Endothelial cell of umbilical vein (primary cell): Measurements from ENCODE around the gene SPAG9. TPM values are rescaled to one million over a fixed set of nuclear protein-coding genes. Genes with fewer than 3 reads are reported as not detected.

Experiments
- BruUV-seq: library from RNA; stranded (reverse); fragments of 400-500 nt; replicated peaks from 2 replicates; lab custom pipeline; 2021; lab: Mats Ljungman, UMichigan
- CTCF ChIA-PET: fragments of 300-600, 350-600 bp; sonication (Branson Sonifier 250); formaldehyde crosslinking; loops from one replicate; lab custom pipeline; 2021; ENCODE audit warnings: antibody characterized with exemption, inconsistent platforms; lab: Charles Lee
- POLR2A ChIA-PET: fragments of 300-600, 350-600 bp; sonication (Branson Sonifier 250); formaldehyde crosslinking; loops from one replicate; lab custom pipeline; 2021; ENCODE audit warnings: antibody characterized with exemption, inconsistent platforms; lab: Charles Lee
- DNase-seq: peaks from one replicate; pipeline ENCODE4 v3.0.0-alpha.2; 2011; ENCODE audit warnings: low read depth, low spot score
- FAIRE-seq: peaks from 2 replicates; lab custom pipeline; 2011; peaks lifted over from hg19 to GRCh38; lab: Jason Lieb, UNC
- H2AFZ ChIP-seq: 2 replicates; pipeline ENCODE4 v1.6.0; 2012; ENCODE audit warnings: low read depth, low read length, control low read depth, inconsistent platforms
- H3K27ac ChIP-seq: 2 replicates; pipeline ENCODE4 v1.5.1; 2011; ENCODE audit warnings: low read depth, mild to moderate bottlenecking, control low read depth, low read length, moderate library complexity; ENCODE audit not compliant: insufficient read depth
- H3K27me3 ChIP-seq, 2 experiments: 2 replicates each; pipeline versions ENCODE4 v1.6.0 to v1.6.1; 2011; ENCODE audit warnings: low read length in 2 of 2, mixed read lengths in 1 of 2; ENCODE audit not compliant: control insufficient read depth in 2 of 2, insufficient read depth in 2 of 2
- H3K36me3 ChIP-seq, 2 experiments: 2 replicates in 1 of 2; 3 replicates in 1 of 2; pipeline ENCODE4 v1.5.1; 2011; ENCODE audit warnings: low read length in 2 of 2, mild to moderate bottlenecking in 1 of 2, moderate library complexity in 1 of 2; ENCODE audit not compliant: control insufficient read depth in 2 of 2, insufficient read depth in 2 of 2; ENCODE audit errors: extremely low read depth in 1 of 2
- H3K4me1 ChIP-seq: 3 replicates; pipeline ENCODE4 v1.5.1; 2011; ENCODE audit warnings: mild to moderate bottlenecking, low read length; ENCODE audit not compliant: control insufficient read depth, insufficient read depth; ENCODE audit errors: extremely low read depth
- H3K4me2 ChIP-seq: 2 replicates; pipeline ENCODE4 v1.6.1; 2011; ENCODE audit warnings: low read length, control low read depth, mixed read lengths; ENCODE audit not compliant: insufficient read depth
- H3K4me3 ChIP-seq, 3 experiments: fragments of 200-600 bp in 1 of 3; sonication (generic), shearing (Covaris generic) in 1 of 3; replicated peaks in 1 of 3; 2 replicates each; pipeline ENCODE4 v1.5.1; 2011 to 2016; ENCODE audit warnings: control low read depth in 3 of 3, low read length in 3 of 3, mild to moderate bottlenecking in 2 of 3, inconsistent platforms in 1 of 3, low read depth in 1 of 3, moderate library complexity in 1 of 3; ENCODE audit not compliant: insufficient read depth in 1 of 3
- H3K79me2 ChIP-seq: 2 replicates; pipeline ENCODE4 v1.6.0; 2012; ENCODE audit warnings: low read length, inconsistent platforms; ENCODE audit not compliant: control insufficient read depth, insufficient read depth
- H3K9ac ChIP-seq: replicated peaks from 2 replicates; pipeline ENCODE3; 2011; ENCODE audit warnings: low read length, control low read depth; ENCODE audit not compliant: insufficient read depth; ENCODE audit errors: extremely low read depth
- H3K9me1 ChIP-seq: replicated peaks from 3 replicates; pipeline ENCODE4 v1.6.0; 2011; ENCODE audit warnings: mild to moderate bottlenecking, low read length; ENCODE audit not compliant: control insufficient read depth, insufficient read depth; ENCODE audit errors: extremely low read depth
- H3K9me3 ChIP-seq: replicated peaks from 2 replicates; pipeline ENCODE4 v1.5.1; 2012; ENCODE audit warnings: low read length, inconsistent platforms; ENCODE audit not compliant: control insufficient read depth, insufficient read depth
- H4K20me1 ChIP-seq: replicated peaks from 2 replicates; pipeline ENCODE3; 2011; ENCODE audit warnings: mild to moderate bottlenecking, low read length; ENCODE audit not compliant: control insufficient read depth, insufficient read depth; ENCODE audit errors: extremely low read depth
- EZH2 ChIP-seq: IDR thresholded peaks from 2 replicates; pipeline ENCODE4 v1.6.1; 2012; ENCODE audit warnings: borderline replicate concordance, low read depth, mild to moderate bottlenecking, moderate library complexity, low read length, inconsistent platforms; ENCODE audit not compliant: severe bottlenecking
- FOS ChIP-seq: IDR thresholded peaks from 2 replicates; pipeline ENCODE4 v1.6.1; 2011; ENCODE audit warnings: mild to moderate bottlenecking, low read length, moderate library complexity, borderline replicate concordance; ENCODE audit not compliant: insufficient read depth
- GATA2 ChIP-seq: IDR thresholded peaks from 2 replicates; pipeline ENCODE4 v1.7.0; 2011; ENCODE audit warnings: low read depth, mild to moderate bottlenecking, moderate library complexity, mixed read lengths, low read length; ENCODE audit not compliant: insufficient read length, insufficient read depth
- JUN ChIP-seq: IDR thresholded peaks from 2 replicates; pipeline ENCODE4 v1.6.1; 2011; ENCODE audit warnings: borderline replicate concordance, low read depth; ENCODE audit not compliant: insufficient read length, insufficient read depth
- MYC ChIP-seq: IDR thresholded peaks from one replicate; pipeline ENCODE4 v1.6.1; 2011; ENCODE audit warnings: mild to moderate bottlenecking, low read depth, low read length
- POLR2A ChIP-seq: IDR thresholded peaks from 2 replicates; pipeline ENCODE4 v1.6.1; 2012; ENCODE audit warnings: low read depth, mild to moderate bottlenecking, control low read depth, low read length
- POLR2AphosphoS5 ChIP-seq: IDR thresholded peaks from 2 replicates; pipeline ENCODE4 v1.6.1; 2012; ENCODE audit warnings: low read depth, mild to moderate bottlenecking, control low read depth, low read length, moderate library complexity; ENCODE audit not compliant: insufficient read depth
- dilution Hi-C: fragments of 300-500 bp; cut with MboI; formaldehyde crosslinking; loops from one replicate; pipeline ENCODE4 v1.15.0; 2019; ENCODE audit warnings: low sequenced_read_pairs; ENCODE audit not compliant: extremely low pct_ligation_motif_present
- intact Hi-C: fragments of 100-400 bp; cut with micrococcal nuclease; formaldehyde crosslinking; loops from one replicate; pipeline ENCODE4 v1.10.0; 2022
- polyA plus RNA-seq, 4 experiments: library from polyadenylated mRNA; depleted of rRNA in 3 of 4; stranded (reverse) in 3 of 4; unstranded in 1 of 4; fragments of >200 nt; gene quantifications; 2 replicates each; pipeline versions ENCODE4 v1.2.1 to v1.2.3, GENCODE V29; 2011 to 2012; ENCODE audit warnings: missing spikeins in 1 of 4
- total RNA-seq: library from RNA; stranded (reverse); gene quantifications from 2 replicates; pipeline ENCODE4 v1.2.3, GENCODE V29; 2021
- TF ChIP-seq, protein P1 (sequence below), 2 donors: IDR thresholded peaks; 1 replicate in 1 of 2; 2 replicates in 1 of 2; pipeline ENCODE4 v1.5.1; 2011; ENCODE audit warnings: low read length in 2 of 2, mild to moderate bottlenecking in 2 of 2, moderate library complexity in 2 of 2, control low read depth in 1 of 2, inconsistent platforms in 1 of 2, low read depth in 1 of 2; ENCODE audit not compliant: insufficient read depth in 1 of 2; ENCODE audit errors: extremely low read depth in 1 of 2
- TF ChIP-seq, protein P2 (sequence below): IDR thresholded peaks from 2 replicates; pipeline ENCODE4 v1.6.1; 2011; ENCODE audit not compliant: insufficient read depth, insufficient read length

Gene SPAG9
- total and polyA plus RNA-seq, 2 donors (not counting 3 experiments of a cell fraction or from before 2014, with no cell fraction given): 16.5 to 75.0 TPM

DNA sequence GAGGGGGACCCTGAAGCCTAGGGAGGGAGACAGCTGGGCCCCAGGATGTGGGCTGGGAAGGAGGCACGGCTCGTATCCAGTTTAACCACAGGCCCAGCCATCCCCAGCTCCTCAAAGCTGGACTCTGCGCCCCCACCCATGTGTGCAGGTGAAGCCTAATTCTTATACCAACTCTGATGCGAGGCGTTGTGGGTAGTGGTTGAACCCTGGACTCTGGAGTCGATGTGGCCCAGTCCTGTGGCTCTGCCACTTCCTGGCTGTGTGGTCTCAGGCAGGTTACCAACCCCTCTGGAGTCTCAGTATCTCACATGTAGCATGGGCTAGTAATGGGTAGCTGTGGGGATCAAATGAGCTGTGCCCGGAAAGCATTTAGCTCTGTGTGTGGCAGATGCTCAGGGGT is 194.1 kb downstream of the SPAG9 start:
- Histone ChIP-seq H3K36me3 (no peaks in the 10 kb centered on the region), H2AFZ (no peak overlapping the region), H3K27me3 (no peaks in the 10 kb centered on the region), H3K4me1 (peaks cover 7% of the 10 kb centered on the region), H3K9ac (no peak overlapping the region), H3K4me3 (no peak overlapping the region), H3K27ac (no peak overlapping the region), H4K20me1 (no peaks in the 10 kb centered on the region), H3K4me2 (no peak overlapping the region), H3K79me2 (no peaks in the 10 kb centered on the region), H3K9me1 (no peaks in the 10 kb centered on the region), H3K9me3 (no peaks in the 10 kb centered on the region)
- ChIA-PET CTCF (no interaction called here), POLR2A (interaction anchor here (1.4 kb wide), 1 partner anchor 61 kb away, joined by 5 read pairs; the partner anchor contains the start of gene TOB1)
- FAIRE-seq: no peak
- BruUV-seq: no TSS peak
- TF ChIP-seq EZH2 (no peak), GATA2 (no peak), POLR2AphosphoS5 (no peak), POLR2A (no peak), FOS (no peak), MYC (no peak), JUN (no peak)
- TF ChIP-seq, protein P1, sequence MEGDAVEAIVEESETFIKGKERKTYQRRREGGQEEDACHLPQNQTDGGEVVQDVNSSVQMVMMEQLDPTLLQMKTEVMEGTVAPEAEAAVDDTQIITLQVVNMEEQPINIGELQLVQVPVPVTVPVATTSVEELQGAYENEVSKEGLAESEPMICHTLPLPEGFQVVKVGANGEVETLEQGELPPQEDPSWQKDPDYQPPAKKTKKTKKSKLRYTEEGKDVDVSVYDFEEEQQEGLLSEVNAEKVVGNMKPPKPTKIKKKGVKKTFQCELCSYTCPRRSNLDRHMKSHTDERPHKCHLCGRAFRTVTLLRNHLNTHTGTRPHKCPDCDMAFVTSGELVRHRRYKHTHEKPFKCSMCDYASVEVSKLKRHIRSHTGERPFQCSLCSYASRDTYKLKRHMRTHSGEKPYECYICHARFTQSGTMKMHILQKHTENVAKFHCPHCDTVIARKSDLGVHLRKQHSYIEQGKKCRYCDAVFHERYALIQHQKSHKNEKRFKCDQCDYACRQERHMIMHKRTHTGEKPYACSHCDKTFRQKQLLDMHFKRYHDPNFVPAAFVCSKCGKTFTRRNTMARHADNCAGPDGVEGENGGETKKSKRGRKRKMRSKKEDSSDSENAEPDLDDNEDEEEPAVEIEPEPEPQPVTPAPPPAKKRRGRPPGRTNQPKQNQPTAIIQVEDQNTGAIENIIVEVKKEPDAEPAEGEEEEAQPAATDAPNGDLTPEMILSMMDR (IDR thresholded peaks at IDR 0.05; ENCODE audit: extremely low read depth in 1 of 2, insufficient read depth in 1 of 2, low read depth in 1 of 2, low read length in 2 of 2): no peak
- TF ChIP-seq, protein P2, sequence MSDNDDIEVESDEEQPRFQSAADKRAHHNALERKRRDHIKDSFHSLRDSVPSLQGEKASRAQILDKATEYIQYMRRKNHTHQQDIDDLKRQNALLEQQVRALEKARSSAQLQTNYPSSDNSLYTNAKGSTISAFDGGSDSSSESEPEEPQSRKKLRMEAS: no peak
- dilution Hi-C loops (no loop called here), intact Hi-C loops (no loop called here)
- DNase-seq: no peak
